Measurements from ENCODE around the gene TFPI.

The TFPI gene

DNA sequence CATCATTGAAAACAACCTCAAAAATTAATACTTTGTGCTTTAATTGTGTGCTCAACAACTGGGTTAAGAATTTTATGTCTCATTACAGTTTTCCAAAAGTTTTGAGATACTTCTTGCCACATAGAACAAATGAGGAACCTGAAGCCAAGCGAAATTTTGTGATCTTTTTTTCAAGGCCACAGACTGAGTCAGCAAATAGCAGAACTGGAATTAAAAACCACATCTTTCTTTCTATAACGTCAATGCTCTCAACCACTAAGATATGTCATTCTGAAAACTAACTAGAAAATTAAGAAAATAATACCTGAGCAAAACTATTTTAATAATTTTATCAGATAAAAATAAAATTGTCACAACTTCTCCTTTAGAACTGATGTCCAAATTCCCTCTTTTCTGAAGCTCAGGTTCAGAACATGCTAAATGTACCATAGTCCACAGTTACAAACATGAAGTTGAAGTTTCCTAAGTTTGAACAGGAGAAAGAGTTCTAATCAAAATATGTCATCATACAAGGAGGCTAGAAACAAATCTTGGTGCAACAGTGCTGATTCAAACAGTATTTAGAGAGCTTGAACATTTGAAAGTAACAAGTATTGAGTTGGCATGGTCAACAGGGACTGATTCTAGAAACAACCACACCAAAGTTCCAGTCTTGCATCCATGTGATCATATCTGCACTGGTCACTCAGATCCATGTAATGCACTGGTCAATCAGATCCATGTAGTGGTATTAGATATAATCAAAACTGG lies 78.6 kb downstream of the TFPI start:
- Histone ChIP-seq H3K9me3 (ENCODE audit: low read length) (no peaks in the 10 kb centered on the region), H3K27me3 (ENCODE audit: insufficient read depth, low read length) (no peaks in the 10 kb centered on the region), H3K4me1 (ENCODE audit: insufficient read depth, low read length) (no peaks in the 10 kb centered on the region), H3K36me3 (ENCODE audit: insufficient read depth, low read length) (no peaks in the 10 kb centered on the region), H3K4me3 (ENCODE audit: low read length) (no peak overlapping the region), H2AFZ (ENCODE audit: low read depth, low read length) (no peak overlapping the region)

DNA sequence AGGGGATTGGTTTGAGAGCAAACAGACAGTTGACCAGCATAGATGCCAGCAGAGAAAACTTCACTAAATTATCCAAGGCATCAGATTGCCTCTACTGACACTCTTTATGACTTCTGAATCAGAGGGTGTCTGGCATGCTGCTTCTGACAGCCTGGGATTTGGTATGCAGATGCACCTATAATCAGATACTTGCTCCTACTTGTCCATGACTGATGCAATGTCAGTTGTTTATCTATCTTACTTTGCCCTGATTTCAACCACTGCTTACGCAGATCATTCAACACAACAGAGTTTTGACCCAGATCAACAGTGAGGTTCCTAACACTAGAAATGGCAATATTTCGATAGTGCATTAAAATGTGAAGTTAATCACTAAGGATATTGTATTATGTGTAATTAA lies 83.5 kb downstream of the TFPI start:
- no peak overlapping the region for H3K4me3 ChIP-seq (ENCODE audit: low read length)
- no peaks in the 10 kb centered on the region for H3K27me3 ChIP-seq (ENCODE audit: insufficient read depth, low read length)
- no peak overlapping the region for H2AFZ ChIP-seq (ENCODE audit: low read depth, low read length)
- H3K9me3 ChIP-seq (ENCODE audit: low read length): no peaks in the 10 kb centered on the region
- H3K36me3 ChIP-seq (ENCODE audit: insufficient read depth, low read length): no peaks in the 10 kb centered on the region
- no peaks in the 10 kb centered on the region for H3K4me1 ChIP-seq (ENCODE audit: insufficient read depth, low read length)

DNA sequence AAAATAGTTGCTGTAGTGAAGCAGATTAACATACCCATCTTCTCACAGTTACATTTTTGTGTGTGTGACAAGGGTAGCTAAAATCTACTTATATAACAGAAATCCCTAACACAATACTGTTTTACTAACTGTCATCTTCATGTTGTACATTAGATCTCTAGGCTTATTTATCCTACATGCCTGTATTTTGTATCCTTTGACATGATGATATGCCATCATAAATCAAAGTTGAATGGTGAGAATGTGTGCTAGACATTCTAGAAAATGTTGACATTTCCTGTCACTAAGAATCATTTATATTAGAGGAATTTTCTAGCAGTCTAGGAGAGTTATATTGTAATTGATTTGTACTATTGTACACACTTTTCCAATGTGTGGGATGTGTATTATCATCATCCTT lies 84.7 kb downstream of the TFPI start:
- Histone ChIP-seq H2AFZ (ENCODE audit: low read depth, low read length) (no peak overlapping the region), H3K9me3 (ENCODE audit: low read length) (no peaks in the 10 kb centered on the region), H3K4me3 (ENCODE audit: low read length) (no peak overlapping the region)

DNA sequence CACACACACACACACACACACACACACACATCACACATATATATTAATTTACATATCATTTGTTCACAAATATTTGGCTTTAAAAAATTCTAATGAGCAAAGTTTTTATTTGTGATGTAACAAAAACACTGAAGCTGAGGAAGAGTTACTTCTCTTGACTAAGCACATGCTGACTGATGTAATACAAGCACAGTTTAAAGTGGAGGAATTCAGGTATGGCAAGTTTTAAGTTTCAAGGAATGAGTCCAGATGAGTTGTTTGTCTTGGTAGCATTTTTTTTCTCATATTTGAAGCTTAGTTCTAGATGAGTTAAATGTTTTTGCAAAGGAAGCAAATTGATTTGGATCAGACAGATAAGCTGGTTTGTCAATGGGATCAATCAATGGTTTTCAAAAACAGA lies 86.0 kb downstream of the TFPI start:
- no peaks in the 10 kb centered on the region for H3K36me3 ChIP-seq (ENCODE audit: insufficient read depth, low read length)
- no peaks in the 10 kb centered on the region for H3K9me3 ChIP-seq (ENCODE audit: low read length)
- H3K4me1 ChIP-seq (ENCODE audit: insufficient read depth, low read length): no peaks in the 10 kb centered on the region
- H3K27me3 ChIP-seq (ENCODE audit: insufficient read depth, low read length): no peaks in the 10 kb centered on the region
- no peak overlapping the region for H3K4me3 ChIP-seq (ENCODE audit: low read length)
- no peak overlapping the region for H2AFZ ChIP-seq (ENCODE audit: low read depth, low read length)

More for the DNA sequence above, 84.7 kb downstream of the TFPI start:
- H3K4me1 ChIP-seq (ENCODE audit: insufficient read depth, low read length): no peaks in the 10 kb centered on the region
- no peaks in the 10 kb centered on the region for H3K36me3 ChIP-seq (ENCODE audit: insufficient read depth, low read length)
- H3K27me3 ChIP-seq (ENCODE audit: insufficient read depth, low read length): no peaks in the 10 kb centered on the region

DNA sequence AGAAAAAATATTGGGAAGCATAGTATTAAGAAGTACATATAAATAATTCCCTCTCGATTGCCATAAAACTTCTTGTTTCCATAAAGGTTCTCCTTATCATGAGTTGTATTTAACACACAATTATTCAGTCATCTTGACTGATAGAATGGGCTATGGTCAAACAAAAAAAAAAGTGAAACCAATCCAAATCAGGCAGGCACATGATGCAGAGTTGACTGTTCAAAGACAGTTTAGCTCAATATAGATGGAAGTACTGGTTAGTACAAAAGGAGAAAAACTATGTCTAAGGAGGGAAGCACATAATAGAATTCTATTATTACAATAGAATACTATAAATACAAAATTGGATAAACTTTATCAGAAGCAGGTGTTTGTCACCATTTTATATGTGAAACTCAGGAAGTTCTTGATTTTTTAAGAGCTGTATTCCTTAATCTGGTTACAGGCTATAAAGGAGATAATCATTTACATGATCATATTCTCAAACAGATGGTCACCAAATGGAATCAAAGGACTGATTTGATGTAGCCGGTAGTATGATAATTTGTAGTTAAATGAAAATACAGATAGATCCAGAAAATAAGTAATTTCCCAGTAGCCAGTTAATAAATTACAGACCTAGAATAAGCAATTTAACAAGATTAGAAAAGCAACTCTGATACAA lies 88.0 kb downstream of the TFPI start:
- H3K36me3 ChIP-seq (ENCODE audit: insufficient read depth, low read length): no peaks in the 10 kb centered on the region
- H3K27me3 ChIP-seq (ENCODE audit: insufficient read depth, low read length): no peaks in the 10 kb centered on the region
- no peak overlapping the region for H2AFZ ChIP-seq (ENCODE audit: low read depth, low read length)
- no peaks in the 10 kb centered on the region for H3K9me3 ChIP-seq (ENCODE audit: low read length)
- H3K4me3 ChIP-seq (ENCODE audit: low read length): no peak overlapping the region
- H3K4me1 ChIP-seq (ENCODE audit: insufficient read depth, low read length): no peaks in the 10 kb centered on the region

DNA sequence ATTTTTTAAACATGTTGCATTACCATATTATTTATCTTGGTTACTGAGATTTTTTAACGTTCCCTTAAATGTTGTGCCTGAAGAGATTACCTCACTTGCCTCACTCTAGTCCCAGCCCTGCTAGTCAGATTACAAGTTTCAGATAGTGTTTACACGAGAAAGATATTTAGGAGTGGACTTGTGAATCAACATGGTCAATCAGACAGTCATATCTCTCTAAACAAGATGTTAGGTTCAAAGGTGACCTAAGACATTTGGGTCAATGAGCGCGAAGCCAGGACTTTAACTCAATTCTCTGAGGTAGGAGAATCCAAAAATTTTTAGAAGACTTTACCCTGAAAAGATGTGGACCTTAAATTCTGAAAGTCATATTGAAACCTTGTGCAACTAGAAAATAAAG lies 91.4 kb downstream of the TFPI start:
- Histone ChIP-seq H3K4me3 (ENCODE audit: low read length) (no peak overlapping the region), H3K4me1 (ENCODE audit: insufficient read depth, low read length) (no peaks in the 10 kb centered on the region), H2AFZ (ENCODE audit: low read depth, low read length) (no peak overlapping the region), H3K27me3 (ENCODE audit: insufficient read depth, low read length) (no peaks in the 10 kb centered on the region), H3K36me3 (ENCODE audit: insufficient read depth, low read length) (no peaks in the 10 kb centered on the region), H3K9me3 (ENCODE audit: low read length) (no peaks in the 10 kb centered on the region)

DNA sequence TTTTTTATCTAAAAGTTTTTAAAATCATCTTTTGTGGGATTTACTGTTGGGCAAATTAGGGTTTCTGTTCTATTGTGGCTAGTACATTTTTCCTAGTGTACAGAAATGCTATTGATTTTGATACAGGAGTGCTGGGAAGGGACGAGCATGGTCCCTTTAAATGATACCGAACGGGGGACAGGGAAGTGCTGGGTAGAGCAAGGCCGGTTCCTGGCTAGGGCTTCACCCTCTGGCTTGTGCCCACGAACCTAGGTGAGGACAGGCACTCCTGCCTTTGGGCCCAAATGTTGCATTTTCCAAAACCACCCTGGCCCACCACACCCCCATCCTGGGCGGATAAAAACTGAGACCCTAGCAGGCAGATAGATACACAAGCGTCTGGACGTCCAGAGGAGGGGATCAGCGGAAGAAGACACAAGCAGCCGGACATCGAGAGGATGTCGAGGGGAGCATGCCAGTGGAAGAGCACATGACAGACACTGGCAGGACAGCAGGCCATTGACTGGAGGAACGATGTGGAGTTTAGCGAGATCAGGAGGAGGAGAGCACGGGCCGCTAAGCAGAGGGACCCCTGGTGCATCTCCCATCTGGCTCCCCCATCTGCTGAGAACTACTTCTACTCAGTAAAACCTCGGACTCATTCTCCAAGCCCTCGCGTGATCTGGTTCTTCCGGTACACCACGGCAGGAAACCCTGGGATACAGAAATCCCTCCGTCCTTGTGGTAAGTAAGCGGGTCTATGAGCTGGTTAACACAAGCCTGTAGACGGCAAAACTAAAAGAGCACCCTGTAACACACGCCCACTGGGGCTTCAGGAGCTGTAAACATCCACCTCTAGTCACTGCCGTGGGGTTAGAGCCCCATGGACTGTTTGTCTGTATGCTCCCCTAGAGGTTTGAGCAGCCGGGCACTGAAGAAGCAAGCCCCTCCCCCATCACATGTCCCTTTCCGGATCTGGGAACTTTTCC lies 92.7 kb downstream of the TFPI start:
- no peaks in the 10 kb centered on the region for H3K36me3 ChIP-seq (ENCODE audit: insufficient read depth, low read length)
- H3K4me3 ChIP-seq (ENCODE audit: low read length): no peak overlapping the region
- no peak overlapping the region for H2AFZ ChIP-seq (ENCODE audit: low read depth, low read length)
- H3K9me3 ChIP-seq (ENCODE audit: low read length): no peaks in the 10 kb centered on the region
- H3K27me3 ChIP-seq (ENCODE audit: insufficient read depth, low read length): no peaks in the 10 kb centered on the region
- no peaks in the 10 kb centered on the region for H3K4me1 ChIP-seq (ENCODE audit: insufficient read depth, low read length)

DNA sequence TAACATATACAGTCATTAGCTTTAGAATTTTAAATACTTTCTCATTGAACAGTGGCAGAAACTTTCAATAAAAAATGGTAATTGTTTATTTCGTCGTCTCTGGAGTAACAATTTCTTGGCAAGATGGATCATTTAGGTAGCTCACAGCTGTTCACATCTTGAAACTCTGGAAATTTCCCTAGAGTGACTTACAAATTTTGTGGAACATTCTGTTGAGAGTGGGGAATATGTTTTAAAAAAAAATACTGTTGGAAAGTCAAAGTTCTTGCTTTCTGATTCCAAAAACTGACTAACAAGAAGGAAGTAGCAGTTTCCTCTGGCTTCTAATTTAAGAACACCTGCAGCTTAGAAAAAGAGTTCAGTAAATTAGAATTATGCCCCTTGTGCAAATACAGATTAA lies 95.0 kb downstream of the TFPI start:
- Histone ChIP-seq H3K4me1 (ENCODE audit: insufficient read depth, low read length) (no peaks in the 10 kb centered on the region), H3K27me3 (ENCODE audit: insufficient read depth, low read length) (no peaks in the 10 kb centered on the region), H3K4me3 (ENCODE audit: low read length) (no peak overlapping the region), H3K36me3 (ENCODE audit: insufficient read depth, low read length) (no peaks in the 10 kb centered on the region), H3K9me3 (ENCODE audit: low read length) (no peaks in the 10 kb centered on the region), H2AFZ (ENCODE audit: low read depth, low read length) (no peak overlapping the region)

DNA sequence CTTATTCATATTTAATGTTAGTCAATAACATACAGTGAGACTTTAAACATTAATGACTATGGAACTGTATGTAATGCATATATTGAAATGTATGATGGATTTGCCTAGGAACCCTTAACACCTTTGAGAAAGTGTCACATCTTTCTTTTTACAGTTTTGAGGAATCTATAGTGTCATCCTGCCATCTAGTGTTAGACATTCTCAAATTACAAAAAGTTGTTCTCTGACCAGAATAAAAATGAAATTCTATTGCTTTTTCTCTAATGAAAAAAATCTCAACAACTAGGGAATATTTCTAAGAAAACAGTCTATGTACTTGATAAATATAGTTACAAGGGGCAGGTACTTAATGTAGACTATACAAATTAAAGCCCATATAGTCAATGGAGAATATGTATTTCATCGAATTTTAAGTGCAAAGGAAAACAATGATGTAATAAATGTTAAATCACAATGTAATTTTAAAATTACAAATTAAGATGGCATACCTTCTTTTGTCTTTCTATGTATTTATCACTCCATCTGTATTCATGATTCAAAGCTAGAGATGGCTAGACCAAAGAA lies 101.1 kb downstream of the TFPI start:
- no peaks in the 10 kb centered on the region for H3K27me3 ChIP-seq (ENCODE audit: insufficient read depth, low read length)
- H3K36me3 ChIP-seq (ENCODE audit: insufficient read depth, low read length): no peaks in the 10 kb centered on the region
- H3K9me3 ChIP-seq (ENCODE audit: low read length): no peaks in the 10 kb centered on the region
- no peak overlapping the region for H2AFZ ChIP-seq (ENCODE audit: low read depth, low read length)
- H3K4me1 ChIP-seq (ENCODE audit: insufficient read depth, low read length): peaks cover 4% of the 10 kb centered on the region
- H3K4me3 ChIP-seq (ENCODE audit: low read length): no peak overlapping the region

DNA sequence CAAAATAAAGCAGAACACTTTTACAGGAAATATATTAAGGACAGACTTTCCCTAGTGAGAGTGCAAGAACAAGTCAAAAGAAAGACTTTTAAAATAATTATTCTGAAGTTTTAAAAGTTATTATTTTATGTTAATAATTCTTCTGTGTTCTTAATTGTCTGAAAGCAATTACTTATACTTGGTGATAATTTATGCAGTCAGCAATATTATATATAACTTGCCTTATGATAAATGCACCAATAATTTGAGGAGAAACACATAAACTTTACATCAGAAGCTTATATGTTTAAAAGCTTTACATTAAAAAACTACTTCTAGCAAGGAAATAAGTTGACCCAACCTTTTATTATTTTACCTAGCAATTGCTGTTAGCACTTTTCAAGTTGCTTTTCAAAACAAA lies 102.7 kb downstream of the TFPI start:
- no peak overlapping the region for H2AFZ ChIP-seq (ENCODE audit: low read depth, low read length)
- no peaks in the 10 kb centered on the region for H3K9me3 ChIP-seq (ENCODE audit: low read length)
- H3K27me3 ChIP-seq (ENCODE audit: insufficient read depth, low read length): no peaks in the 10 kb centered on the region
- no peaks in the 10 kb centered on the region for H3K36me3 ChIP-seq (ENCODE audit: insufficient read depth, low read length)
- peaks cover 4% of the 10 kb centered on the region for H3K4me1 ChIP-seq (ENCODE audit: insufficient read depth, low read length)
- H3K4me3 ChIP-seq (ENCODE audit: low read length): no peak overlapping the region

DNA sequence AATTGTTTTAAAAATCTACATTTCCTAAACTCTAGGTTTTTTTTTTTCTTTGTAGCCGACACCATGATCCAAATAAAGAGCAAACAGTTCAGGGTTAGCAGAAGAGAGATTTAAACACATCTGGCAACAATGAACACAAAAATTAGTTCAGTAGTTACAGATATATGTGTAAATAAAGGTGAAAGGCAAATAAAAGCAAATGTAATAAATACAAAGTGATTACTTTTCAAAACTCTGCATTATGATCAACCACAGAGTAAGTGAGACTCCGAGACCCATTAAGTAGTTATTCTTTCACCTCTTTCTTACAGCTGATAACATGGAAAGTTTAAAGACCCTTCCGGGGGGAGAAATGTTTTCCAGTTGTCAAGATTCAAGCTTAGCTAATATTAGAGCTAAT lies 106.9 kb downstream of the TFPI start:
- Histone ChIP-seq H3K36me3 (ENCODE audit: insufficient read depth, low read length) (no peaks in the 10 kb centered on the region), H3K4me1 (ENCODE audit: insufficient read depth, low read length) (peaks cover 7% of the 10 kb centered on the region), H3K27me3 (ENCODE audit: insufficient read depth, low read length) (no peaks in the 10 kb centered on the region), H3K4me3 (ENCODE audit: low read length) (peak overlapping the region; percentile 95), H2AFZ (ENCODE audit: low read depth, low read length) (peak overlapping the region; percentile 63), H3K9me3 (ENCODE audit: low read length) (no peaks in the 10 kb centered on the region)

DNA sequence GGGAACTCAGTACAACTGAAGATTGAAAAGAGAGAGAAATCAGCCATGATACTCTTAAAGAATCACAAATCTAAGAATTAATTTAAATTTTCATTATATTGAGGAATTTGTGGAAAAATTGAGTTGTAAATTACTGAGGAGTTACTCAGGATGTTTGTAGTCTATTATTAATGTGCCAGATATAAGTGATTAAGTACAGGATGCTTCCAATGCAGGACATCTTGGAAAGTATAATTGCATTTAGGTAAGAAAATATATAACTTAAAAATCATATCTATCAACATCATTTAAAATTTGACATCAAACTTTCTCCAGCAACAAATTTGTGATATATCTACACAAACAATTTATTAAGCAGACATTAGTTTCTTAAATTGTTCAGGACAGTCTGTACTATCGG lies 107.5 kb downstream of the TFPI start:
- Histone ChIP-seq H3K36me3 (ENCODE audit: insufficient read depth, low read length) (no peaks in the 10 kb centered on the region), H2AFZ (ENCODE audit: low read depth, low read length) (no peak overlapping the region), H3K4me1 (ENCODE audit: insufficient read depth, low read length) (peaks cover 7% of the 10 kb centered on the region), H3K4me3 (ENCODE audit: low read length) (peak overlapping the region; percentile 95), H3K27me3 (ENCODE audit: insufficient read depth, low read length) (no peaks in the 10 kb centered on the region), H3K9me3 (ENCODE audit: low read length) (no peaks in the 10 kb centered on the region)

DNA sequence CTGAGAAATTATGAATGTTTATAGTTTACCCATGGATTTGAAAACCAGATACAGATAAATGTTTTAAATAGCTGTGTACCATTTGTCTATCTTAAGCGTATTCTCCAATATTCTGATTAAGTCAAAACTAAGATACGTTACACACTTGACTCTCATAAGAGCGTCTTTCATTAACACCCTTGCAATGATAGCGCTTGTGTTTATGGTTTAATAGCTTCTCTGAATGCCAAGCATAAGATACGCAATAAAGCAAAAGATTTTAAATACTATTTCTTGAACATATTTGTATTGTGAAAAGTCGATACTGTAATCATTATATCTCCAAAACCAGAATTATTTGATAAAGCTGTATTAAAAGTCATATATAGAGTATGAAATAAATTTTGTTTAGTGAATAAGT lies 109.2 kb downstream of the TFPI start:
- H2AFZ ChIP-seq (ENCODE audit: low read depth, low read length): no peak overlapping the region
- no peaks in the 10 kb centered on the region for H3K9me3 ChIP-seq (ENCODE audit: low read length)
- peak overlapping the region; percentile 95 for H3K4me3 ChIP-seq (ENCODE audit: low read length)
- H3K36me3 ChIP-seq (ENCODE audit: insufficient read depth, low read length): no peaks in the 10 kb centered on the region
- peaks cover 7% of the 10 kb centered on the region for H3K4me1 ChIP-seq (ENCODE audit: insufficient read depth, low read length)
- H3K27me3 ChIP-seq (ENCODE audit: insufficient read depth, low read length): no peaks in the 10 kb centered on the region

All from neuron (in vitro differentiated cells).